D721Med (cell line): ENCODE results near the gene ITGA4.

ENCODE experiments used
- DNase-seq: peaks from one replicate; pipeline ENCODE4 v3.0.0; 2011; ENCODE audit warnings: low spot score; ENCODE audit not compliant: insufficient read length
- FAIRE-seq: peaks from 2 replicates; lab custom pipeline; 2011; peaks lifted over from hg19 to GRCh38; lab: Jason Lieb, UNC
- CTCF ChIP-seq: IDR thresholded peaks from 2 replicates; pipeline ENCODE4 v1.5.1; 2012; ENCODE audit warnings: mild to moderate bottlenecking, control low read depth; ENCODE audit not compliant: insufficient read depth; ENCODE audit errors: missing control alignments

The ITGA4 gene

GRCh38 chr2:181472990-181473389, 15.8 kb downstream of the ITGA4 start:
- TF ChIP-seq CTCF: no peak
- DNase-seq (no peak), FAIRE-seq (no peak)

- DNase-seq: no peak
- peak; percentile 64 for FAIRE-seq
- no peak for TF ChIP-seq CTCF
Measured at GRCh38 chr2:181474222-181474881, 17.2 kb downstream of the ITGA4 start.

- DNase-seq (no peak), FAIRE-seq (no peak)
- no peak for TF ChIP-seq CTCF
Measured at GRCh38 chr2:181483211-181483610, 26.0 kb downstream of the ITGA4 start.

- DNase-seq (no peak), FAIRE-seq (no peak)
- no peak for TF ChIP-seq CTCF
Measured at GRCh38 chr2:181483876-181484275, 26.7 kb downstream of the ITGA4 start.

- FAIRE-seq: no peak
- no peak for TF ChIP-seq CTCF
- DNase-seq: no peak
Measured at GRCh38 chr2:181484851-181485637, 27.9 kb downstream of the ITGA4 start.

GRCh38 chr2:181485638-181485946, 28.4 kb downstream of the ITGA4 start:
- DNase-seq: no peak
- FAIRE-seq: peak; percentile 53
- no peak for TF ChIP-seq CTCF

GRCh38 chr2:181499231-181499630, 42.0 kb downstream of the ITGA4 start:
- FAIRE-seq (no peak), DNase-seq (no peak)
- no peak for TF ChIP-seq CTCF
